Suprapubic skin (tissue), 4 donors: ENCODE data around the gene MFAP4. TPM values are rescaled to one million over a fixed set of nuclear protein-coding genes. Genes with fewer than 3 reads are reported as not detected.
"Not testable (repeated sequence)": the region's sequence is repeated elsewhere in the genome, so short reads cannot be mapped to it uniquely, and the experiment has no call there.

ENCODE experiments used
- DNase-seq, 2 donors: peaks; one replicate each; pipeline ENCODE4 v3.0.0-alpha.2; 2019; ENCODE audit warnings: low spot score in 2 of 2
- H3K27ac ChIP-seq: fragments of 200-600 bp; sonication (generic); one replicate; pipeline ENCODE4 v1.5.1; 2019
- H3K27me3 ChIP-seq: fragments of 200-600 bp; sonication (generic); one replicate; pipeline ENCODE4 v1.5.1; 2019
- H3K36me3 ChIP-seq: fragments of 200-600 bp; sonication (generic); one replicate; pipeline ENCODE4 v1.5.1; 2019
- H3K4me1 ChIP-seq: fragments of 200-600 bp; sonication (generic); one replicate; pipeline ENCODE4 v1.5.1; 2019
- H3K4me3 ChIP-seq: fragments of 200-600 bp; sonication (generic); one replicate; pipeline ENCODE4 v1.5.1; 2019; ENCODE audit warnings: mild to moderate bottlenecking
- H3K9me3 ChIP-seq: fragments of 200-600 bp; sonication (generic); one replicate; pipeline ENCODE4 v1.5.1; 2019
- CTCF ChIP-seq, 2 donors: fragments of 200-600 bp in 1 of 2; fragments of 450-650 bp in 1 of 2; sonication (generic) in 1 of 2; IDR thresholded peaks; one replicate each; pipeline ENCODE4 v1.5.1; 2016 to 2019; ENCODE audit warnings: antibody characterized with exemption in 2 of 2, mild to moderate bottlenecking in 1 of 2, moderate library complexity in 1 of 2
- EP300 ChIP-seq: sonication (generic); formaldehyde crosslinking; IDR thresholded peaks from one replicate; pipeline ENCODE4 v1.6.1; 2017; ENCODE audit warnings: antibody characterized with exemption
- POLR2A ChIP-seq, 2 donors: fragments of 450-650 bp; IDR thresholded peaks; one replicate each; pipeline ENCODE4 v1.6.1; 2017; ENCODE audit warnings: antibody characterized with exemption in 2 of 2, mild to moderate bottlenecking in 2 of 2, moderate library complexity in 2 of 2
- POLR2AphosphoS5 ChIP-seq, 3 donors: sonication (generic); formaldehyde crosslinking; IDR thresholded peaks; one replicate each; pipeline ENCODE4 v1.6.1; 2017; ENCODE audit warnings: antibody characterized with exemption in 3 of 3
- WGBS: methylation state at CpG from one replicate; pipeline ENCODE4 v1.1.5; 2018; 5-methylcytosine and 5-hydroxymethylcytosine counted together
- total RNA-seq, 4 donors: library from RNA; depleted of rRNA; stranded (reverse); fragments of >200 nt; gene quantifications; one replicate each; pipeline ENCODE4 v1.1.0, GENCODE V29; 2016

MFAP4 gene
- total RNA-seq, 4 donors from 2014 or later = 14.9 to 27.8 (median 24.9) TPM

GRCh38 chr17:19359856-19360255 lies 27.1 kb downstream of the MFAP4 start:
- H3K9me3 ChIP-seq = no peaks in the 10 kb centered on the region
- DNase-seq = no peak
- H3K4me3 ChIP-seq = no peak overlapping the region
- H3K4me1 ChIP-seq = peaks cover 22% of the 10 kb centered on the region
- H3K27me3 ChIP-seq = no peaks in the 10 kb centered on the region
- WGBS = 100% methylated on average over 2 of the region's 5 CpGs
- H3K27ac ChIP-seq = no peak overlapping the region
- H3K36me3 ChIP-seq = peaks cover 8% of the 10 kb centered on the region
- TF ChIP-seq CTCF (IDR thresholded peaks at IDR 0.05) = no peak
- TF ChIP-seq EP300 = no peak
- no peak for TF ChIP-seq POLR2A (IDR thresholded peaks at IDR 0.05)
- no peak for TF ChIP-seq POLR2AphosphoS5 (IDR thresholded peaks at IDR 0.05)

GRCh38 chr17:19359151-19359550 lies 27.8 kb downstream of the MFAP4 start:
- 90% methylated on average over 7 of the region's 7 CpGs for WGBS
- no peak overlapping the region for H3K4me3 ChIP-seq
- peaks cover 8% of the 10 kb centered on the region for H3K36me3 ChIP-seq
- TF ChIP-seq EP300 = no peak
- no peak for TF ChIP-seq POLR2AphosphoS5 (IDR thresholded peaks at IDR 0.05)
- TF ChIP-seq CTCF (IDR thresholded peaks at IDR 0.05) = no peak
- DNase-seq = no peak
- H3K27ac ChIP-seq = no peak overlapping the region
- H3K4me1 ChIP-seq = peaks cover 22% of the 10 kb centered on the region
- H3K9me3 ChIP-seq = no peaks in the 10 kb centered on the region
- H3K27me3 ChIP-seq = no peaks in the 10 kb centered on the region

GRCh38 chr17:19357761-19358160 lies 29.2 kb downstream of the MFAP4 start:
- DNase-seq = no peak
- H3K9me3 ChIP-seq = no peaks in the 10 kb centered on the region
- no peak overlapping the region for H3K27ac ChIP-seq
- H3K27me3 ChIP-seq = no peaks in the 10 kb centered on the region
- H3K36me3 ChIP-seq = peaks cover 8% of the 10 kb centered on the region
- no peak for TF ChIP-seq EP300
- no peak for TF ChIP-seq POLR2AphosphoS5 (IDR thresholded peaks at IDR 0.05)
- no peak for TF ChIP-seq POLR2A (IDR thresholded peaks at IDR 0.05)
- TF ChIP-seq CTCF (IDR thresholded peaks at IDR 0.05) = no peak
- H3K4me3 ChIP-seq = no peak overlapping the region
- peaks cover 12% of the 10 kb centered on the region for H3K4me1 ChIP-seq
- 82% methylated on average over 7 of the region's 7 CpGs for WGBS

GRCh38 chr17:19357351-19357750 lies 29.6 kb downstream of the MFAP4 start:
- Histone ChIP-seq H3K36me3 (peaks cover 8% of the 10 kb centered on the region), H3K27me3 (no peaks in the 10 kb centered on the region), H3K4me3 (no peak overlapping the region), H3K27ac (no peak overlapping the region), H3K9me3 (no peaks in the 10 kb centered on the region), H3K4me1 (peaks cover 11% of the 10 kb centered on the region)
- WGBS = 73% methylated on average over 7 of the region's 7 CpGs
- TF ChIP-seq POLR2AphosphoS5 (IDR thresholded peaks at IDR 0.05) (no peak), POLR2A (IDR thresholded peaks at IDR 0.05) (no peak), EP300 (no peak), CTCF (IDR thresholded peaks at IDR 0.05) (no peak)
- DNase-seq = no peak

- Histone ChIP-seq H3K4me1 (no peaks in the 10 kb centered on the region), H3K27ac (no peak overlapping the region), H3K9me3 (no peaks in the 10 kb centered on the region), H3K4me3 (no peak overlapping the region), H3K27me3 (no peaks in the 10 kb centered on the region), H3K36me3 (peaks cover 8% of the 10 kb centered on the region)
- DNase-seq = no peak
- no peak for TF ChIP-seq POLR2A (IDR thresholded peaks at IDR 0.05)
- TF ChIP-seq EP300 = no peak
- TF ChIP-seq CTCF (IDR thresholded peaks at IDR 0.05) = no peak
- TF ChIP-seq POLR2AphosphoS5 (IDR thresholded peaks at IDR 0.05) = no peak
- 89% methylated on average over 6 of the region's 6 CpGs for WGBS
These were observed 32.2 kb downstream of the MFAP4 start for GRCh38 chr17:19354748-19355147.

GRCh38 chr17:19353401-19353800 lies 33.6 kb downstream of the MFAP4 start:
- DNase-seq, H3K27ac ChIP-seq, H3K4me3 ChIP-seq, H3K4me1 ChIP-seq, H3K27me3 ChIP-seq, H3K36me3 ChIP-seq, H3K9me3 ChIP-seq: not testable (repeated sequence)
- WGBS = 93% methylated on average over 11 of the region's 11 CpGs
